HepG2 (cell line): ENCODE data around the gene EXOC7. TPM values are rescaled to one million over a fixed set of nuclear protein-coding genes. Genes with fewer than 3 reads are reported as not detected.

ENCODE experiments used
- ARNTL ChIP-seq: sonication (generic); formaldehyde crosslinking; IDR thresholded peaks from 2 replicates; pipeline ENCODE4 v1.4.0; 2020; ENCODE audit warnings: mild to moderate bottlenecking, missing genetic modification reagents
- FUBP1 ChIP-seq: sonication (generic); formaldehyde crosslinking; IDR thresholded peaks from 2 replicates; pipeline ENCODE4 v1.5.1; 2020; ENCODE audit warnings: missing genetic modification reagents, mild to moderate bottlenecking, borderline replicate concordance
- GATAD1 ChIP-seq: IDR thresholded peaks from 2 replicates; pipeline ENCODE4 v1.6.1; 2016; ENCODE audit warnings: missing genetic modification reagents, missing compliant biosample characterization
- HNRNPK ChIP-seq: fragments of 200-400 bp; formaldehyde crosslinking; IDR thresholded peaks from 2 replicates; pipeline ENCODE4 v1.6.1; 2018; ENCODE audit warnings: low read length, low read depth, moderate library complexity, mild to moderate bottlenecking; ENCODE audit not compliant: poor library complexity, severe bottlenecking
- IKZF1 ChIP-seq: fragments of 450-650 bp; IDR thresholded peaks from 2 replicates; pipeline ENCODE4 v1.7.1; 2016
- IRF1 ChIP-seq: sonication (generic); formaldehyde crosslinking; IDR thresholded peaks from 2 replicates; pipeline ENCODE4 v1.4.0; 2020; ENCODE audit warnings: low read depth, mild to moderate bottlenecking, missing genetic modification reagents
- IRX3 ChIP-seq: sonication (generic); formaldehyde crosslinking; IDR thresholded peaks from 2 replicates; pipeline ENCODE4 v1.8.1; 2023; ENCODE audit warnings: mild to moderate bottlenecking, low read depth, missing genetic modification reagents, borderline replicate concordance
- JARID2 ChIP-seq: sonication (generic); formaldehyde crosslinking; IDR thresholded peaks from 2 replicates; pipeline ENCODE4 v1.8.1; 2023; ENCODE audit warnings: missing genetic modification reagents, inconsistent platforms; ENCODE audit not compliant: insufficient replicate concordance
- KDM1A ChIP-seq: IDR thresholded peaks from 2 replicates; pipeline ENCODE4 v1.6.1; 2016; ENCODE audit warnings: missing compliant biosample characterization
- KDM5A ChIP-seq: fragments of 200-600 bp; sonication (generic); IDR thresholded peaks from 2 replicates; pipeline ENCODE4 v1.7.0; 2018; ENCODE audit warnings: antibody characterized with exemption, mild to moderate bottlenecking, low read length, borderline replicate concordance
- MIER3 ChIP-seq: IDR thresholded peaks from 2 replicates; pipeline ENCODE4 v1.6.1; 2016; ENCODE audit warnings: missing compliant biosample characterization, borderline replicate concordance
- NR2F1 ChIP-seq, 2 experiments: fragments of 450-650 bp in 1 of 2; formaldehyde crosslinking in 1 of 2; IDR thresholded peaks; 2 replicates each; pipeline versions ENCODE4 v1.5.0 to v1.6.1; 2016 to 2020; ENCODE audit warnings: mild to moderate bottlenecking in 1 of 2, missing compliant biosample characterization in 1 of 2, missing genetic modification reagents in 1 of 2, moderate library complexity in 1 of 2
- PHF5A ChIP-seq: IDR thresholded peaks from one replicate; pipeline ENCODE4 v1.6.1; 2018; ENCODE audit warnings: low read depth, missing genetic modification reagents; ENCODE audit not compliant: unreplicated experiment
- PPARG ChIP-seq: conservative IDR thresholded peaks from 2 replicates; pipeline ENCODE4 v1.6.1; 2016; ENCODE audit warnings: missing biosample characterization, missing genetic modification reagents
- PTBP1 ChIP-seq: fragments of 200-400 bp; formaldehyde crosslinking; IDR thresholded peaks from 2 replicates; pipeline ENCODE4 v1.6.1; 2018; ENCODE audit warnings: low read length, low read depth; ENCODE audit not compliant: poor library complexity, severe bottlenecking
- RFXAP ChIP-seq: sonication (generic); formaldehyde crosslinking; IDR thresholded peaks from 2 replicates; pipeline ENCODE4 v1.4.0; 2020; ENCODE audit warnings: missing genetic modification reagents, borderline replicate concordance
- SP1 ChIP-seq, 2 experiments: fragments of 450-650 bp in 1 of 2; sonication (generic) in 1 of 2; formaldehyde crosslinking in 1 of 2; IDR thresholded peaks; 2 replicates each; pipeline versions ENCODE4 v1.4.0 to v1.6.1; 2016 to 2020; ENCODE audit warnings: missing genetic modification reagents in 1 of 2
- ZNF205 ChIP-seq: IDR thresholded peaks from 2 replicates; pipeline ENCODE4 v1.6.1; 2018; ENCODE audit warnings: missing biosample characterization, missing genetic modification reagents
- ZNF317 ChIP-seq: sonication (generic); formaldehyde crosslinking; IDR thresholded peaks from 2 replicates; pipeline ENCODE4 v1.5.0; 2020; ENCODE audit warnings: mild to moderate bottlenecking, missing genetic modification reagents
- ZNF343 ChIP-seq: sonication (generic); formaldehyde crosslinking; IDR thresholded peaks from 2 replicates; pipeline ENCODE4 v1.4.0; 2020; ENCODE audit warnings: mild to moderate bottlenecking, missing genetic modification reagents
- ZNF687 ChIP-seq: sonication (generic); formaldehyde crosslinking; IDR thresholded peaks from 2 replicates; pipeline ENCODE4 v1.5.1; 2020; ENCODE audit warnings: mild to moderate bottlenecking, missing genetic modification reagents, moderate library complexity
- ZZZ3 ChIP-seq: sonication (generic); formaldehyde crosslinking; IDR thresholded peaks from 2 replicates; pipeline ENCODE4 v1.4.0; 2020; ENCODE audit warnings: missing genetic modification reagents, mild to moderate bottlenecking, borderline replicate concordance
- polyA plus RNA-seq, 8 experiments: library from polyadenylated mRNA; depleted of rRNA in 3 of 8; stranded (reverse) in 7 of 8; unstranded in 1 of 8; fragments of >200 nt; fragmentation: Illumina TruSeq in 4 of 8; extraction: Trizol in 4 of 8; gene quantifications; 2 replicates each; pipeline versions ENCODE4 v1.2.1 to v1.2.3, GENCODE V29; 2011 to 2016; ENCODE audit warnings: low read depth in 4 of 8, missing spikeins in 1 of 8, mixed read lengths in 1 of 8; ENCODE audit not compliant: insufficient read depth in 1 of 8
- total RNA-seq, 5 experiments: library from RNA; depleted of rRNA; stranded (reverse); fragments of >200 nt; fragmentation: Illumina TruSeq; extraction: Trizol; gene quantifications; 2 replicates each; pipeline ENCODE4 v1.2.3, GENCODE V29; 2016; ENCODE audit warnings: low read depth in 1 of 5

Gene EXOC7
- total and polyA plus RNA-seq, 2 of the 13 experiments (the other 11 are each of a cell fraction or from before 2014, with no cell fraction given) = 86.9 to 116 TPM

- peak; percentile 23; the same call in 1 of the 2 replicates for TF ChIP-seq ARNTL (CRISPR knock-in tag)
- TF ChIP-seq FUBP1 (CRISPR knock-in tag) = 0 out of 2 replicates have a peak, but pooled peaks have one; percentile 26
- TF ChIP-seq IRX3 (CRISPR knock-in tag) = 0 out of 2 replicates have a peak, but pooled peaks have one; percentile 70
- TF ChIP-seq KDM5A = peak; percentile 88; the same call in 1 of the 2 replicates
- TF ChIP-seq ZNF343 (CRISPR knock-in tag) = no peak
- no peak for TF ChIP-seq IRF1 (CRISPR knock-in tag)
- peak; percentile 64 for TF ChIP-seq JARID2 (CRISPR knock-in tag)
- peak; percentile 80 for TF ChIP-seq MIER3 (CRISPR knock-in tag)
- TF ChIP-seq SP1 (IDR thresholded peaks at IDR 0.05) = no peak
- TF ChIP-seq SP1 (CRISPR knock-in tag; IDR thresholded peaks at IDR 0.05) = peak; percentile 79
- TF ChIP-seq GATAD1 (CRISPR knock-in tag) = peak; percentile 85
- TF ChIP-seq ZNF687 (CRISPR knock-in tag) = peak; percentile 97
- no peak; the same call in 1 of the 2 replicates for TF ChIP-seq RFXAP
- TF ChIP-seq PHF5A = peak; percentile 55
- peak; percentile 66 for TF ChIP-seq ZZZ3 (CRISPR knock-in tag)
- peak; percentile 25; the same call in 1 of the 2 replicates for TF ChIP-seq ZNF205
- peak in 1 of 2 experiments; percentile 7; a peak in 1 of 4 replicates for TF ChIP-seq NR2F1 (CRISPR knock-in tag; IDR thresholded peaks at IDR 0.05)
- TF ChIP-seq HNRNPK = peak; percentile 66
- peak; percentile 69; the same call in 1 of the 2 replicates for TF ChIP-seq ZNF317 (CRISPR knock-in tag)
- TF ChIP-seq KDM1A (CRISPR knock-in tag) = no peak
- TF ChIP-seq PTBP1 = peak; percentile 39
- TF ChIP-seq IKZF1 = no peak
- no peak for TF ChIP-seq PPARG (CRISPR knock-in tag)
Measured at GRCh38 chr17:76103274-76104139, at the start of gene EXOC7 (continued).
